ENCODE data around the gene WWOX.

The WWOX gene

DNA sequence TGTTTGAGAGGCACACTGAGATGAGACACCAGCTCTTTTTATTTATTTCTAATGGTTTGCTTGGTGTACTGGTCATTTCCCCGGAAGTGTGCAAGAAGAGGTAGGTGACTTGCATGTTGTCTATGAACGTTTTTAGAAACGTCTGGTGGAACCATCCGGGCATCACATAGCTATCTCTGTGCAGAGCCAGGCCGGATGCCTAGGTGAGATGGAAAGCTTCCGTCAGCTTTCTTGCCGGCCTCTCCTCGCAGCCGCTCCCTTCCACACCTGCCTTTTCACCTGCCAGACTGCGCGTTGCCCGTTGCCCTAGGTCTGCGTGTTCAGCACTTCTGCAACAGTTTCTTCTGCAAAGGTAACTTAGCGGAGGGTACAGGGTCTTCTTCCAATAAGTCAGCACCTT is 416.0 kb downstream of the WWOX start:
- no peak for DNase-seq

DNA sequence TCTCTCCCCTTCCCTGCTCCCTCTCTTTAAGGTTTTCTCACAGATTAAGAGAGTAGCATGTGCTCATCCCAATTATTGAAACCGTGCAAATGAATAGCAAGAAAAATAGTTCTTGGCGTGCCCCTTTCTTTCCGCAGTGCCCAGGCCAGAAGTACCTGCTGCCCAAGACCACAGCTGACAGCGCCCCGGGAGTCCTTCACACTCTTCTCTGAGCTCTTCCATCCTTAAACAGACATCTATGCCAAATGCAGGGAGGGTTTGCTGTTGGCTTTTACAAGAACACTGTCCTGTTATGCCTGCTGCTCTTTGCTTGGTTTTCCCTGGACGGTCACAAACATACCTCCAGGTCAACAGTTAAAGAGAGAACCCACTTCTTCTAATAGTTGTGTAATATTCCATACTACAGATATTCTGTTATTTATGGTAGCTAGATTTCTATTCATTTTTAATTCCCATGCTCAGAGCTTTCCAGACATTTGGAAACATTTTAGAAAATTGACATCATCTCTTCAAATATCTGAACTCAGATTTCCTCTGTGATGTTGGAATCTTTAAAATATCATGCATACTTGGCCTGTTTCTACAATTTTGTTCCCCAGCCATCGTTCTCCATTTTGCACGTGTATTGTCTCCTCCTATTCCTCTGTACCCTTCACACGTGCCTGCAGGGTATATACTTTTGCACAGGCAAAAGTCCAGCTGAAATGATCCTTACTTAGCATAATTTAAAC is 416.7 kb downstream of the WWOX start:
- DNase-seq, result no peak

DNA sequence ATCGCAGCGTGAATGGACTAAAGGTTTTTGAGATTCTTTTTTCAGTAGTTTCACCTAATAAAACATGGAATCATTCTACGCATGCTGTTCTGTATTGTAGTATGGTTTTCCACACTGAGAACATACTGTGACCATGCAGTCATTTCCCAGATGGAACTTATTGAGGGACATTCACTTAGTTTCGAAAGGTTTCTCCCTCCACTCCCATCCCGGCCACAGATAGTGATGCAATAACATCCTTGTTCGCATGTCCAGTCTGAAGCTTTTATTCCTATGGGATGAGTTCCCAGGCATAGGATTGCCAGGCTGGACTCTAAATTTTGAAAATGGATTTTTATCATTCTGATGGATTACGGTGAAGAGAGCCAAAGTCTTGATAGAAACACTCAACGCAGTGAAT is 420.4 kb downstream of the WWOX start:
- no peak for DNase-seq

DNA sequence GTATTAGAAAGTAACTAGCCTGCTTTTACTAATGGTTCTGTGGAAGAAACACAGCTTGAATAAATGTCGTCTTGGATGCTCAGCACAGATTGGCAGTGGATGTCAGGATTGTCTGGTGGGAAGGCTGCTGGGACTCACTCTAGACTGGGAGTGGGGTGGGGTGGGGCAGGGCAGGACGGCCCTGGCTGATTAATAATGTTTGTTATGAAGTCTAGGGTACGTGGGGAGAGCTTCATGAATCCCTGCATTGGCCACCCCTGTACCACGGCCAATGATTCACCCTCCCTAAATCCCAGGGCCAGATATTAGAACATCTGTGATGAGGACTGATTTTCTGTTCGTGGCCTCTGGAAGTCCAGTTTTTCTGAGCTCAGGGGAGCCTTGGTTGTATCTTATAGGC is 421.0 kb downstream of the WWOX start:
- no peak for DNase-seq

DNA sequence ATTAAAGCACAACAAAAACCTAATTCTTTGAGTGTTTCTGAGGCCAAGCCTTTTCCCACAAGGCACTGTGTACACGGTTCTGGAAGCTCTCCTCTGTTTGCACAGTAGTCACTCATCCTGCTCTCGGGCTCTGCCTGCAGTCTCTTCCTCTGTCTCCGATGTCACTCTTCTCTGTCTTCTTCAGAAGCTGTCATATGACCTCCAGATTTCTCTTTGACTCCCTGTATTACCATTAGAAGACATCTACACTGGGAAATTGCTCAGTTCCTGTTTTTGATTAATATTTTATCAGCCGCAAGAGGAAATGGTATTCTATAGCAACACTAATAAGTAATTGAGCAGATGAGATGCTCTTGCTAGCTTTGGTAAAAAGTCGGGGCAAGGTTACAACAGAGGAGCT is 422.9 kb downstream of the WWOX start:
- no peak for DNase-seq

DNA sequence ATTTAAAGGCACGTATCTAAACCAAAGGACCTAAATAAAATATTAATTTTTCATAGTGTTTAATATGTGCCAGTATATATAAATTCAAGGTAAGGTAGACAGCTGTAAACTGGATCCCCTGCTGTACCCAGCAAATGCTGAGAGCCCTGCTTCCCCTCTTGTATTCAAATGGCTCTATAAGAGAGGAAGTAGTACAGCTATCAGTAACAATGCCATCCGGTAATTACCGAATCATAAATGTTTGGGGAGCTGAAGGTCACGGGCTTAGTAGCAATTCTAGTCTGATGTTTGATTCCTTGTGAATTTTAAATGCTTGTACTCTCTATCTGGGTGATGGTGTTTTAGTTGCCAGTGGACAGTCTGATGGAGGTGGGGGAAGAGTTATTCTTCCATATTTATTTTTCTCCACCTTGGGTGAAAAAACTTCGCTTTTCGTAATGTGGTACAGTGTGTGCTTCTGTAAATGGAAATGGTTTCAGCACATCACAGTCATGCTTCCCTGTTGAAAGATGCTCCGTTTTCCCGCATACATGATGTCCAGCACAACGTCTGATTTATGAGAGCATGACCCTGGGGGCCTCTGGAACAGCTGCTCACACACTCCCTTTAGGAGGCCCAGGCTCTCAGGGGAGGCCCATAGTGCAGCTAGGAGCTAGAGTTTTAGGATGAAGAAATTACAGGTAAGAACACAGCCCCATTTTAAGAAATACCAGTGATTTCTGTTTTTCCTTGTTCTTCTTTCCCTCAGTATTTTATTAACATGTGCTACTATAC is 423.9 kb downstream of the WWOX start:
- no peak for DNase-seq

DNA sequence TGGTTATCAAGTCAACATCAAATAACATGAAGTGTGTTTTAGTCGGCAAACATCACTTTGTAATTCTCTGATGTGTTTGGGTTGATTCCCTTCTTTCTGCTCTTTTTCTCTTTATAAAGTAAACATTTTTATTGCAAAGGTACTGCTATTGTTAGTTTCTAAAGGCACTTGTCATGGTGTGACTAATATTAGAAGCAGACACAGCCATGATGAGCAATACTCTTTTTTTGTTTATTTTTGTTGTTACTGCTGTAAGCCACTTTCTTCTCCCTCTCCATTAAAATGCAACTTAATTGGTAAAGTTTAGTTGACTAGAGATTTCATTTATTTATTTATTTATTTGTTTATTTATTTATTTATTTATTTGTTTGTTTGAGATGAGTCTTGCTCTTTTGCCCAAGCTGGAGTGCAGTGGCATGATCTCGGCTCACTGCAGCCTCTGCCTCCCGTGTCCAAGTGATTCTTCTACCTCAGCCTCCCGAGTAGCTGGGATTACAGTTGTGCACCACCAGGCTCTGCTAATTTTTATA is 424.7 kb downstream of the WWOX start:
- DNase-seq, result no peak

DNA sequence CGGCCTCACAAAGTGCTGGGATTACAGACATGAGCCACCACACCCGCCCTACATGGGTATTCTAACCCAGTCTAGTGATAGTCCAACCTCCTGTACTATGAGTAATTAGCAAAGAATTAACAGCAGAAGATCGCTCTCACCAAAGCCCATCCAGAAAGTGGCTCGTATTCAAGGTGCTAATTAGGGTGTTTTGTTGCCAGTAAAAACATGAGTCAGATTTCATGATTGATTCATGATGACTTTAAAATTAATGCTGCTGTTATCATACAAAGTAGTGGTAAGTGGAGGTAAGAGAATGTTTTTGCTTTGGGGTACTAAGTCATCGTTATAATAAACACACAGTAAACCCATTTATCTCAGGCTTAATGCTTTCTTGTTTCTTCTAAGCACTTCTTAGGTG is 428.8 kb downstream of the WWOX start:
- DNase-seq, result no peak

DNA sequence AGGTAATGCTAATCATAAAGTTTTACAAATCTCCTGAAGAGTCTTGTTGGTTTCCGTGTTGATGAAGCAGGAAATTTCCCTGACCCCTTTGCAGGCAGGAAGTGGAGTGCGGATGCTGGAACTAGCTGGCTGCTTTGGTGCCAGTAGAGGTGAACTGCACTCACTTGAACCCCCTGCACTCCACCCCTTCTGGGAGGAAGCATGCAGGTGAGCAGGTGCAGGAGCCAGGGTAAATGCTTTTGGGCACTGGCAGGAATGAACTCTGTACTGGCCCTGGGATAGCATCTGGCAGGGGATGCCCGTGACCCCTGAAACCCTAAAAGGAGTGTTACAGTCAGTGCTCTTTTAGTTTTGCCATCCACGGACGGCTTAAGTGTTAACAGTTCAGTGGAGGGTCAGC is 430.4 kb downstream of the WWOX start:
- no peak for DNase-seq

DNA sequence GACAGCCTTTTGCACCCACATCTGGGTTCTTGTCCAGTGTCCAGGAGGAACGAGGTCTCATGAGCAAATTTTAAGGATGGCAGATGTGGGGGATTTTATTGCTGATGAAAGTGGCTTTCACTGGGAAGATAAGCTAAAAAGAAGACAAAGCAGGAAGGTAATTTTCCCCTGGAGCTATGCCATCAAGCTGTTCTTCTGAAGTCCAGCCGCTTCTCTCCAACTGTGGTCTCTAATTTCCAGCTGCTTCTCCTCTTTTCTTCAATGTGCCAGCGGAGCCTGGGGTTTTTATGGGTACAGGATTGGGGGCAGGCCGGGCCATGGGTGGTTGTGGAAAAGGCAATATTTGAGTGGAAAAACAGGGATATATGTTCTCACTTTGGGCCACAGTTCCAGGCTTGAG is 430.8 kb downstream of the WWOX start:
- DNase-seq, result no peak

DNA sequence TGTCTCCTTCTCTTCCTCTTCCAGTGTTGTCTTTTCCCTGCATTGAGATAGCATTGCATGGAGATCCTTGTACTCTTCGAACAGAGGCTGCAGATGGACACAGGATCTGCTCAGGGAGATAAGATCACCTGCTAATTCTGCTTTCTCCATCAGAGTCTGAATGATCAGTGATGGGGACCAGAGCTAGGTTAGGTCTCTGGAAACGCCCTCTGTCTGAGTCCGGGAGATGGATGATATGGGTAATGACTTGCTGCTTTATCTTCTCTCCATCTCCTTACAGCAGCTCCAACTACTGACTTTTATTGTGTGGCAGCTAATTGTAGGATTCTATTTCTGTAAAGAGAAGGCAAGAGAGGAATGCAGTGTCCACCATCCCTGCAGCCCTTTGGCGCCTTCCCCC is 435.6 kb downstream of the WWOX start:
- no peak for DNase-seq

DNA sequence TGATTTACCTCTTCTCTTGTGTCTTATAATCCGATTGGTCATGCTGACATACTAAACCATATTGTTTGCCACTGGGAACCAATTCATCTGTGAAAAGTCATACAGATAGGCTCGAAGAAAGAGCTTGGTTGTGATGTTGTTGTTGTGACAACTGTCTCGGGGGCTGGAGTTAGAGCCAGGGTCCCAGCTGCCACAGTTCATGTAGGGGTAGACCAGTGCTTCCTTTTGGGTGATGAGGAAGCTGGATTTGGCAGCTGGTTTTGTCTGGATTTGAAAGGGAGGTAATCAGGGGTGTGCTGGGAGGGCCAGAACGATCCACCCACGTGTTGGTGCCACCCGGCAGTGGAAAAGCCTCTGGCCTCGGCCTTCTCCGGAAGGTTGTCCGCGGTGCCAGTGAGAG is 438.1 kb downstream of the WWOX start:
- no peak for DNase-seq

DNA sequence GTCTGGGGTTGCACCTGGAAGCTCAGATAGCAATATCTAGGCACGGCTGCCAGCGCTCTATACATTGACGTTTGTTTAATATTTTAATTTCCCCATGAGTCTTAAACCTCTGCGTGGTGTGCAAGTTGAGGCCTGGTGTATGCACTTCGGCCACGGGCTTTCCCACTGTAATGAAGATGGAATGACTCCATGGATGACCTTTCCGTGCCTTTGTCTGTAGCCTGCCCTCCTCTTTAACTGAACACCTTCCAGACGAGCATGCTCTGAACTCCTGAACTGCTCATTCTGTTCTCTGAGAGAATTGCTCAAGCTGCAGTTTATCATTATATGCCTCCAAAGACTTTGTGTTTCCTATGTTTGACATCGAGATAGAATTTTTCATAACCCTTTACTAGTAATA is 438.8 kb downstream of the WWOX start:
- no peak for DNase-seq

DNA sequence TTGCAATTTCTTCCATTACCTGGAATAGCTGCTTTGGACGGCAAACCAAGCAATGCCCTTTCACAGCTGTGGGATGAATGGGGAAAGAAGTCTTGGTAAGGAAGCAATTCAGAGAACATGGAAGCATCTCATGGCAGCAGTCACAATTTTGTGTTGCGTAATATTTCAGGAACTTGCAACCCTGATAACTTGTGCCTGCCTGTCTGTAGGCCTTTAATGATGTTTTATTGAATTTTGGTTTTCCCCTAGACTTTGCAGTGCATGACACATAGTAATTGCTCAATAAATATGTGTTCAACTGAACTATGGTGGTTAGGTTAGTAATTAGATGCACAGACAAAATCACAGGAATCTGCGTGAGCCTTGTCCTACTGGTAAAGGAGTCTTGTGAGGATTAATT is 439.5 kb downstream of the WWOX start:
- DNase-seq, result no peak

DNA sequence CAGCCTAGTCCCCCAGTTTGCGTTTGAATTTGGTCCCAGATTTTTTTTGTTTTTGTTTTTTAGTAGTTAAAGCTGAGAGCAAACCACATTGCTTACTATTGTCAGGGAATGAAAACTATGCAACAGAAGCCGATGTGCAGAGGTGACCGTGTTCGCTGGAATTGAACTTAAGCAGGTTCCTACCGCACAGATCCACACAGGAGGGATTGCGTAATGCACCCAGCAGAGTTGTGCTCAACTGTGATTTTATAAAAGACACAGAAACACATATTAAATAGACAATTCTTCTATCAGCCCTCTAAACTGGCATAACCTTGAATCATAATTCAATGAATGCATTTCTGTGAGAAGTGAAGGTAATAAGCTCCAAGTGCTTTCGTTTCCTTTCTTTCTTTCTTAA is 443.0 kb downstream of the WWOX start:
- DNase-seq, result no peak

DNA sequence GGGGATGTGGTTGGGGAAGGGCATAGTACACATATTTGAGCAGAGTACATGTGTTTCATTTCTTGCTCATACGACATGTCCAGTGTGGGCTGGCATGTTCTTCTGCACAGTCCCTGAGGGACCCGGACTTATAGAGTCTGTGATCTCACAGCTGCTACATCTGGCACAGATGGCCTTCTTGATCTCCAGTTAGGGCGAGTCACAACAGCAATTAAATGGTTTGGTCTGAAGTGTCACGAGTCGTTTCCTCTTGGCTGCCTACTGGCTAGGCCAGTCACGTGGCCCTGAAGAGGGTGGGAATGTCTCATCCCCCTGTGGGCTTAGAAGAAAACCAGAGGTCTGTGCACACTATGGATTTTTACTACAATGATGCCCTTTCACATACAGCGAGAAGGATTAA is 443.6 kb downstream of the WWOX start:
- no peak for DNase-seq

DNA sequence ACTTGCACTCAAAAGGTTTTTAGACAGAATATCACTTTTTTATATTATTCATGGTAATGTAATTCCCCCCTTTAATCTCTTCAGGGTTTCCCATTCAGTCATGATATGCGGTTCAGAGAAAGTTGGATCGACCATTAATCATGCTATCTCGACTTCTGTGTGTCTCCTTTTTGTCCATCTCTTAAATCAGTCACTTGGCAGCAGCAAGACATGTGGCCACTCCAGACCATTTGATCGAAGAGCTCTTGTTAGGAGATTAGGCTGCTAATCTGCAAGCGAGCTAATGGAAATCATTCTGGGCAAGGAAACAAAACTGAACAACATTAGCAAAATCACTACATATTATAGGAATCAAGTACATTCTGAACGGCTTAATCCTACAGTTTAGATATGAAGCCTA is 449.9 kb downstream of the WWOX start:
- DNase-seq, result no peak

DNA sequence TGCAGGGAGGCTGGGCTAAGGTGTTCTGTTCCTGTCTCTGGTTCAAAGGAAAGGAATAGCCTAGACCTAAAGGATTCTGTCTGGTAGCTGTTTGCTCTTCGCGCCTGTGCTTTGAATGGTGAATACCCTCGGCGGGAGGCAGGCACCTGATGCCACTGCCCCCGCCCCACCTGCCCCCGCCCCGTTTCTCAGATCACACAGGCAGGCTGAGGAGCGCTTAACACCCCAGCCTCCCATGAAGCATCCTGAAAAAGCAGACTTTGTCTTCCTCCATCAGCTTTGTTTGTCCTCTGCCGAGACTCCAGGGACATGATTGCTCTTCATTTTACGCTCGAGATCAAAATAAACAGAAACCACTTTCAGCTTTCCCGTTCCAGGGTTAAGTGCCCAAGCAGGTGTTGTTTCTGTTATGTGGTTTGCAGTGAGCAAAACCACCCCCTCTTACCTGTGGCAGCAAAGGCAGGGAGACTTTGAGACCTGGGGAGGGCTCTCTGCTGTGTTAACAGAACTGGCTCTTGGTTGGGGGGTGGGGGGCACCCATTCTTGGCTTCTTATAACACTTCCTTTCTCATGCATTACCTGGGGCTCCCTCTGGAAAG is 452.1 kb downstream of the WWOX start:
- no peak for DNase-seq

DNA sequence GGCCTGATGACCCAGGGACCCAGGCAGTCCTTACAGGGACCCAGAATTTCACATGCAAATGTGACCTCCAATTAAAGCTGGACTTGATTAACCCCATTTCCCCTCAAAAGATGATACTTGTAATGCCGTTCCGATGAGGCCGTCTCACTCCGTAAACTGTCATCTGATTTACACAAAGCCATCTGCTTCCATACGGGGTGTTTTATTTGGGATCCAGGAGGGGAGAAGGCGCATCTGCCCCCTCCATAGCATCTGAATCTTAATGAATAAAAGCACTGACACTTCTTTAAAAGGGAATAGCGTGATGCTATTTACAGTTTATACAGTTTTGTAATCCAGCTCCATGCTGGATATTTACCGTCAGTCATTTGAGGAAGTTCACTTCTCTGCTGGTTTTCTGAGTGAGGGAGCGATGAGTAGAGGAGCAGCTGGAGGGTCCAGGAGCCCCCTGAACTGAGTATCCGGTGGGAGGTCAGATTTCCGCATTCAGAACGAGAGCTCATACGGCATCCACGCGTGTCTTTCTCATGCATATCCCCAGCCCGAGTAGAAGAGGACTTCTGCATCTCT is 452.7 kb downstream of the WWOX start:
- no peak for DNase-seq

DNA sequence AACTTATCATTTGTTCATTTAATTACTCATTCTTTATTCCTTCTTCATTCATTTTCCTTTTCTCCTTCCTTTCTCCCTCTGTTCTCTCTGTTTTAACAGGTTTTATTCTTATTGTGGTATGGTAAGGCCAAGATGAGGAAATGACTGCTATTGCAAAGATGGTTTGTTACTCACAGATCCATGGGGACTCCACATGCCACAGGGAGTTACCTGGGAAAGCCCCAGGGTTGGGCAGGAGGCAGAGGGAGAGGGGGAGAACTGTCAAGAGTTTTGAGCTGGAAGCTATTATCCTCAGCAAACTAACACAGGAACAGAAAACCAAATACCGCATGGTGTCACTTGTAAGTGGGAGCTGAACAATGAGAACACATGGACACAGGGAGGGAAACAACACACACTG is 453.3 kb downstream of the WWOX start:
- no peak for DNase-seq

DNA sequence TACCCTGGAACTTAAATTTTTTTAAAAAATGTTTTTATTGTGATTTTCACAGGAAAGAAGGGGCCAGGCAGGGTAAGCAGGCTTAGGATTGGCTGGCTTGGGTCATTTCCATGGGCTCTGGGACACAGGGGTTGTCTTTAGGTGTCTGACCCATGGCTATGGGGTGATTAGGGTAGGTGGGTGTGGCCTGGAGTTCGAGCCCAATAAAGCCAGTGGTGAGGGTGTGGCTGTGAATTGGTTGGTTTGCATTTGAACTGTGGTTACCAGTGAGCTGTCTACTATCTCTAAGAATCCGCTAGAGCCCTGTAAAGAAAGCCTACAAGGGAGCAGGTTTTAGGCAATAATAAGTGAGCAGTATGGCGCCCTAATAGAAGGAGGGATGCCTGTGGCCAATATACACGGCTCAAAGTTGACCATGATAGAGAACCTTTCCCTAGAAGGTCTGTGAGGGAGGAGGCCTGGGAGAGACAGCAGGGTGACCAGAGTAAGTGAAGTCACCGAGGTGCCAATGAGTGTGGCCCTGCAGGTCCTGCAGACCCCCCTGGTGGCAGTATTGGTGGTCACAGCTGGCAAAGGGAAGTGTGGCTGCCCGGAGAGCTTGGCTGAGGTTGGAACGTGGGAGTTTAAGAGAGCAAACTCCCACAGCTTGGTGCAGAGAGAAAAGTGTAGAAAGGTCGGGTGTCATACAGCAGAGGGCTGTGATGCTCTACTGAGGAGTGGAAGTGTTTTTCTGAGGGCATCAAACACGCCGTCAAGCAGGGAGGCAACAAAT is 454.0 kb downstream of the WWOX start:
- DNase-seq, result no peak

DNA sequence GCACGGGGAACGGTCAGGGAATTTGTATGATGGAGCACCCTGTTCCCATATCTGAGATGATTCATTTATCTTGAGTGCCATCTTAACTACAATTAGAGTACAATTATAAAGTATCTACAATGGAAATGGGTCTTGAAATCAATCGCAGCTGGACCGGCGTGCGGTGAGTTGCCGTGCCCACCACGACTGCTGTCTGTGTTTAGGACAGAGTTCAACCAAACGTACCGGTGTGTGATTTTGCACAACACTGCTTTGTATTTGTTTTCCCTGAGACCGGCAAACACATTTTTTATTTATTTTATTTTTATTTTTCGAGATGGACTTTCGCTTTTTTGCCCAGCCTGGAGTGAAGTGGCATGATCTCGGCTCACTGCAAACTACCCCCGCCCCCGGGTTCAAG is 457.0 kb downstream of the WWOX start:
- DNase-seq, result no peak
